ENCODE data around the gene LRRC75B. TPM values are rescaled to one million over a fixed set of nuclear protein-coding genes. Genes with fewer than 3 reads are reported as not detected.
"Not testable (repeated sequence)": the region's sequence is repeated elsewhere in the genome, so short reads cannot be mapped to it uniquely, and the experiment has no call there.

Gene LRRC75B
- total and polyA plus RNA-seq, 9 of the 15 experiments (the other 6 are each of a cell fraction or from before 2014, with no cell fraction given) = 0.10 to 2.8 (median 1.0) TPM; not detected in 1

DNA sequence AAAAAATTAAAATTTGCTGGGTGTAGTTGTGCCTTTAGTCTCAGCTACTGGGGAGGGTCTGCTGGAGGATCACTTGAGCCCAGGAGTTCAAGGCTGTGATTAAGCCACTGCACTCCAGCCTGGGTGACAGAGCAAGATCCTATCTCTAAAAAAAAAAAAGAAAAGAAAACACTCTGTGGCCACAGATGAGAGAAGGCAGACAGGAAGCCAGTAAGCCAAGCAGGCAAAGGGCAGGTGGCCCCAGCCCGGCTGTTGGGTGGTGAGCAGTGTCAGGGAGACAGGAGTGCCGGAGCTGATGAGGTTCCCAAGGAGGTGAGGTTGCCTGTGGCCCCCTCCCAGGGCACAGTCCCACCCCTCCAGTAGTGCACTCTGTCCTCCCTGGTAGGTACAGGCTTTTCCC is 29.7 kb upstream of the LRRC75B start:
- H3K9me3 ChIP-seq (replicated peaks; ENCODE audit: control insufficient read depth, insufficient read depth, low read depth, low read length); BruUV-seq (replicated peaks); H3K36me3 ChIP-seq (ENCODE audit: control insufficient read depth, insufficient read depth, low read length); H3K4me3 ChIP-seq; H3K27ac ChIP-seq (ENCODE audit: extremely low read depth, low read depth, low read length); H3K4me2 ChIP-seq (ENCODE audit: insufficient read depth, low read length); H3K9ac ChIP-seq (ENCODE audit: insufficient read depth in 1 of 2, low read depth in 2 of 2, low read length in 2 of 2); intact Hi-C loops (cut with micrococcal nuclease); in situ Hi-C loops (cut with MboI); POLR2A ChIA-PET; H3K4me1 ChIP-seq (replicated peaks in 1 of 2; ENCODE audit: control insufficient read depth in 2 of 2, insufficient read depth in 2 of 2, low read length in 2 of 2); ATAC-seq; CTCF ChIA-PET (ENCODE audit: low intra/inter-chr PET ratio); H3K79me2 ChIP-seq (ENCODE audit: control insufficient read depth, insufficient read depth, low read length); H3K9me1 ChIP-seq (ENCODE audit: control insufficient read depth, insufficient read depth, low read length); H3K27me3 ChIP-seq (ENCODE audit: control insufficient read depth in 2 of 2, insufficient read depth in 2 of 2, low read length in 2 of 2); H2AFZ ChIP-seq (ENCODE audit: low read depth, low read length); H4K20me1 ChIP-seq (replicated peaks; ENCODE audit: control insufficient read depth, insufficient read depth, low read length); FAIRE-seq: not testable (repeated sequence)
- peak in 3 of 4 experiments; percentile 13 to 25 (median 15) for DNase-seq (ENCODE audit: extremely low read depth in 1 of 4, low spot score in 3 of 4)
- WGBS (ENCODE audit: insufficient coverage, low coverage, missing lambda C conversion rate) = 7% methylated on average over 2 of the region's 2 CpGs
- TF ChIP-seq ZNF121 (CRISPR knock-in tag; conservative IDR thresholded peaks at IDR 0.05) (peak; percentile 4; the same call in 1 of the 2 replicates), MAFG (tag; conservative IDR thresholded peaks at IDR 0.05) (0 out of 2 replicates have a peak, but pooled peaks have one; percentile 24), DPF2 (IDR thresholded peaks at IDR 0.05) (0 out of 2 replicates have a peak, but pooled peaks have one; percentile 30), NFE2 (IDR thresholded peaks at IDR 0.05; ENCODE audit: low read depth) (peak; percentile 48; the same call in 1 of the 2 replicates), SMARCE1 (IDR thresholded peaks at IDR 0.05) (peak; percentile 53; the same call in 1 of the 2 replicates), ZNF384 (IDR thresholded peaks at IDR 0.05; ENCODE audit: low read depth, low read length) (peak; percentile 76)

DNA sequence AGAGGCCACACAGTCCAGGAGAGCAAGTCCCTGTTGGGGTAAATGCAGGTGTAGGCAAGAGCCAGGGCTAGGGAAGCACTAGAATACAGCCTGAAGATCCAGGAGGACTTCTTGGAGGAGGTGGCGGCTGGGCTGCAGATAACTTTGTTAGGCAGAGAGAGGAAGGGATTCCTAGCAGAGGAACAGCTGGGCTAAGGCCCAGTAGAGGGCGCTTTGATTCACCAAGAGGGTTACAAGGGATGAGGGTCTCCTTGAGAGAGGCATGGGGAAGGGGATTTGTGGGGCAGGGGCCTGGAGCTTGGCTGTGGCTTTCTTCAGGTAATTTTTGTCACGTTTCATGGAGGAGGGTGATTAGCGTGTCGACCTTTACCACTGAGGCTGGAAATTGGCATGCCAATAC is 28.4 kb upstream of the LRRC75B start:
- BruUV-seq (replicated peaks); ATAC-seq; CTCF ChIA-PET (ENCODE audit: low intra/inter-chr PET ratio); DNase-seq (ENCODE audit: extremely low read depth in 1 of 4, low spot score in 3 of 4); H3K4me3 ChIP-seq; intact Hi-C loops (cut with micrococcal nuclease); in situ Hi-C loops (cut with MboI); H3K9me1 ChIP-seq (ENCODE audit: control insufficient read depth, insufficient read depth, low read length); H3K9me3 ChIP-seq (replicated peaks; ENCODE audit: control insufficient read depth, insufficient read depth, low read depth, low read length); H3K27me3 ChIP-seq (ENCODE audit: control insufficient read depth in 2 of 2, insufficient read depth in 2 of 2, low read length in 2 of 2); H3K79me2 ChIP-seq (ENCODE audit: control insufficient read depth, insufficient read depth, low read length); H3K27ac ChIP-seq (ENCODE audit: extremely low read depth, low read depth, low read length); H3K9ac ChIP-seq (ENCODE audit: insufficient read depth in 1 of 2, low read depth in 2 of 2, low read length in 2 of 2); H2AFZ ChIP-seq (ENCODE audit: low read depth, low read length); H3K4me1 ChIP-seq (replicated peaks in 1 of 2; ENCODE audit: control insufficient read depth in 2 of 2, insufficient read depth in 2 of 2, low read length in 2 of 2); H4K20me1 ChIP-seq (replicated peaks; ENCODE audit: control insufficient read depth, insufficient read depth, low read length); H3K4me2 ChIP-seq (ENCODE audit: insufficient read depth, low read length); FAIRE-seq; POLR2A ChIA-PET; H3K36me3 ChIP-seq (ENCODE audit: control insufficient read depth, insufficient read depth, low read length): not testable (repeated sequence)
- WGBS (ENCODE audit: insufficient coverage, low coverage, missing lambda C conversion rate) = no CpG with 5 or more reads among the region's 5 CpGs

DNA sequence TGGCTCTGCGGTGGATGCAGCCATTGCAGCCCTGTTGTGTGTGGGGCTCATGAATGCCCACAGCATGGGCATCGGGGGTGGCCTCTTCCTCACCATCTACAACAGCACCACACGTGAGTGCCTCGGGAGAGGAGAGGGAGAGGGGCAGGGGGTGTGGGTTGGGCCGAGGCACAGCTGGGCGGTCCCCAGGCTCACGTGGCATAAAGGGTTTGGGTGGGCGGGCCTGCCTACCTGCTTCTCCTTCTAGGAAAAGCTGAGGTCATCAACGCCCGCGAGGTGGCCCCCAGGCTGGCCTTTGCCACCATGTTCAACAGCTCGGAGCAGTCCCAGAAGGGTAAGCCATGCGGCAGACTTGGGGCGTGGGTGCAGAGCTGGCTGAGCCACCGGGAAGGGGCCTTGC is 21.9 kb upstream of the LRRC75B start:
- intact Hi-C loops (cut with micrococcal nuclease); FAIRE-seq; H3K4me1 ChIP-seq (replicated peaks in 1 of 2; ENCODE audit: control insufficient read depth in 2 of 2, insufficient read depth in 2 of 2, low read length in 2 of 2); CTCF ChIA-PET (ENCODE audit: low intra/inter-chr PET ratio); BruUV-seq (replicated peaks); H3K36me3 ChIP-seq (ENCODE audit: control insufficient read depth, insufficient read depth, low read length); H3K27me3 ChIP-seq (ENCODE audit: control insufficient read depth in 2 of 2, insufficient read depth in 2 of 2, low read length in 2 of 2); DNase-seq (ENCODE audit: extremely low read depth in 1 of 4, low spot score in 3 of 4); H3K79me2 ChIP-seq (ENCODE audit: control insufficient read depth, insufficient read depth, low read length); H2AFZ ChIP-seq (ENCODE audit: low read depth, low read length); H3K4me3 ChIP-seq; H3K9me3 ChIP-seq (replicated peaks; ENCODE audit: control insufficient read depth, insufficient read depth, low read depth, low read length); H3K9ac ChIP-seq (ENCODE audit: insufficient read depth in 1 of 2, low read depth in 2 of 2, low read length in 2 of 2); H3K4me2 ChIP-seq (ENCODE audit: insufficient read depth, low read length); H3K9me1 ChIP-seq (ENCODE audit: control insufficient read depth, insufficient read depth, low read length); ATAC-seq; H4K20me1 ChIP-seq (replicated peaks; ENCODE audit: control insufficient read depth, insufficient read depth, low read length); in situ Hi-C loops (cut with MboI); POLR2A ChIA-PET; H3K27ac ChIP-seq (ENCODE audit: extremely low read depth, low read depth, low read length): not testable (repeated sequence)
- 80% methylated on average over 2 of the region's 15 CpGs for WGBS (ENCODE audit: insufficient coverage, low coverage, missing lambda C conversion rate)
